Lower leg skin (tissue), 3 donors: ENCODE measurements around the gene NRAS.

Source experiments
- POLR2A ChIP-seq, 2 donors: fragments of 450-650 bp; IDR thresholded peaks; one replicate each; pipeline ENCODE4 v1.6.1; 2016 to 2017; ENCODE audit warnings: antibody characterized with exemption in 2 of 2, mild to moderate bottlenecking in 1 of 2, moderate library complexity in 1 of 2
- TF ChIP-seq, protein P1 (sequence below), 3 donors: fragments of 450-650 bp; IDR thresholded peaks; one replicate each; pipeline ENCODE4 v1.5.1; 2016; ENCODE audit warnings: antibody characterized with exemption in 3 of 3, mild to moderate bottlenecking in 3 of 3, moderate library complexity in 2 of 3

DNA sequence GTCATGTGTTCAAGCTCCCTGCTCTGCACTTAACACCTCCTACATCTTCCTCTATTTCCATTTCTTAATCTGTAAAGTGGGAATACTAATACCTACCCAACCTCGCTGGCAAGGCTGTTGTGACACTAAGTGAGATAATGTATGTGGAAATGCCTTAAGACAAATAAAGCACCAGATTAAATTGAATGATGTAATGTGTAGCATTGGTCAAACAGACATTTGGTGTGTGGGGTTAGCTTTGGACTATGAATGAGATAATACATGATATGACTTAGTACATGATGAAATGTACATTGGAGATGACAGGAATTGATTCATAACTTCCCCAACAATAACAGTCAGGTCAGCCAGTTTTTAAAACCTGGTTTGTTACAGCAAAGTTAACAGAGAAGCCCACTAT, 26.4 kb downstream of the NRAS start:
- TF ChIP-seq, protein P1, sequence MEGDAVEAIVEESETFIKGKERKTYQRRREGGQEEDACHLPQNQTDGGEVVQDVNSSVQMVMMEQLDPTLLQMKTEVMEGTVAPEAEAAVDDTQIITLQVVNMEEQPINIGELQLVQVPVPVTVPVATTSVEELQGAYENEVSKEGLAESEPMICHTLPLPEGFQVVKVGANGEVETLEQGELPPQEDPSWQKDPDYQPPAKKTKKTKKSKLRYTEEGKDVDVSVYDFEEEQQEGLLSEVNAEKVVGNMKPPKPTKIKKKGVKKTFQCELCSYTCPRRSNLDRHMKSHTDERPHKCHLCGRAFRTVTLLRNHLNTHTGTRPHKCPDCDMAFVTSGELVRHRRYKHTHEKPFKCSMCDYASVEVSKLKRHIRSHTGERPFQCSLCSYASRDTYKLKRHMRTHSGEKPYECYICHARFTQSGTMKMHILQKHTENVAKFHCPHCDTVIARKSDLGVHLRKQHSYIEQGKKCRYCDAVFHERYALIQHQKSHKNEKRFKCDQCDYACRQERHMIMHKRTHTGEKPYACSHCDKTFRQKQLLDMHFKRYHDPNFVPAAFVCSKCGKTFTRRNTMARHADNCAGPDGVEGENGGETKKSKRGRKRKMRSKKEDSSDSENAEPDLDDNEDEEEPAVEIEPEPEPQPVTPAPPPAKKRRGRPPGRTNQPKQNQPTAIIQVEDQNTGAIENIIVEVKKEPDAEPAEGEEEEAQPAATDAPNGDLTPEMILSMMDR (IDR thresholded peaks at IDR 0.05): no peak
- no peak for TF ChIP-seq POLR2A (IDR thresholded peaks at IDR 0.05)
